Keratinocyte (primary cell): Measurements from ENCODE around the gene HRAS. TPM values are rescaled to one million over a fixed set of nuclear protein-coding genes. Genes with fewer than 3 reads are reported as not detected.
A peak's percentile ranks its signal among the peaks of the same experiment; 100 is the strongest.

Experiments
- DNase-seq: peaks from one replicate; pipeline ENCODE4 v3.0.0-alpha.2; 2011; ENCODE audit warnings: low read depth, missing footprints, low spot score
- FAIRE-seq: peaks from 2 replicates; lab custom pipeline; 2011; peaks lifted over from hg19 to GRCh38; lab: Jason Lieb, UNC
- H2AFZ ChIP-seq: 2 replicates; pipeline ENCODE4 v1.6.0; 2012; ENCODE audit warnings: low read length, control low read depth, inconsistent platforms; ENCODE audit not compliant: control insufficient read depth
- H3K27ac ChIP-seq: 2 replicates; pipeline ENCODE4 v1.5.1; 2011; ENCODE audit warnings: low read length; ENCODE audit not compliant: control insufficient read depth, insufficient read depth
- H3K27me3 ChIP-seq: 3 replicates; pipeline ENCODE4 v1.6.0; 2011; ENCODE audit warnings: low read length; ENCODE audit not compliant: control insufficient read depth, insufficient read depth; ENCODE audit errors: extremely low read depth
- H3K36me3 ChIP-seq, 2 experiments: 2 replicates in 1 of 2; 3 replicates in 1 of 2; pipeline ENCODE4 v1.5.1; 2011; ENCODE audit warnings: low read length in 2 of 2, mild to moderate bottlenecking in 1 of 2; ENCODE audit not compliant: control insufficient read depth in 2 of 2, insufficient read depth in 2 of 2; ENCODE audit errors: extremely low read depth in 1 of 2
- H3K4me1 ChIP-seq: 3 replicates; pipeline ENCODE4 v1.5.1; 2011; ENCODE audit warnings: low read length; ENCODE audit not compliant: control insufficient read depth, insufficient read depth; ENCODE audit errors: extremely low read depth
- H3K4me2 ChIP-seq: 3 replicates; pipeline ENCODE4 v1.6.0; 2011; ENCODE audit warnings: low read depth, low read length; ENCODE audit not compliant: control insufficient read depth, insufficient read depth; ENCODE audit errors: extremely low read depth
- H3K4me3 ChIP-seq, 3 experiments: fragments of 200-600 bp in 1 of 3; sonication (generic) in 1 of 3; 2 replicates in 2 of 3; 3 replicates in 1 of 3; pipeline ENCODE4 v1.5.1; 2011 to 2016; ENCODE audit warnings: low read length in 3 of 3, mild to moderate bottlenecking in 3 of 3, control low read depth in 2 of 3, inconsistent platforms in 1 of 3, low read depth in 1 of 3, mixed read lengths in 1 of 3, mixed run types in 1 of 3, moderate library complexity in 1 of 3; ENCODE audit not compliant: control insufficient read depth in 2 of 3, insufficient read depth in 2 of 3; ENCODE audit errors: extremely low read depth in 1 of 3
- H3K79me2 ChIP-seq: 2 replicates; pipeline ENCODE4 v1.6.0; 2012; ENCODE audit warnings: low read length; ENCODE audit not compliant: control insufficient read depth, insufficient read depth
- H3K9ac ChIP-seq: 3 replicates; pipeline ENCODE4 v1.6.0; 2011; ENCODE audit warnings: low read length; ENCODE audit not compliant: control insufficient read depth, insufficient read depth; ENCODE audit errors: extremely low read depth
- H3K9me1 ChIP-seq: 3 replicates; pipeline ENCODE4 v1.6.0; 2011; ENCODE audit warnings: low read length; ENCODE audit not compliant: control insufficient read depth, insufficient read depth; ENCODE audit errors: extremely low read depth
- H3K9me3 ChIP-seq: 2 replicates; pipeline ENCODE4 v1.5.1; 2012; ENCODE audit warnings: low read depth, low read length; ENCODE audit not compliant: control insufficient read depth
- H4K20me1 ChIP-seq: 3 replicates; pipeline ENCODE4 v1.6.0; 2011; ENCODE audit warnings: low read length; ENCODE audit not compliant: control insufficient read depth, insufficient read depth; ENCODE audit errors: extremely low read depth
- EZH2 ChIP-seq: IDR thresholded peaks from one replicate; pipeline ENCODE4 v1.6.1; 2012; ENCODE audit warnings: inconsistent platforms, mild to moderate bottlenecking, low read length, moderate library complexity
- dilution Hi-C: fragments of 300-500 bp; cut with MboI; formaldehyde crosslinking; loops from one replicate; pipeline ENCODE4 v1.7.0; 2020; ENCODE audit warnings: low sequenced_read_pairs; ENCODE audit not compliant: extremely low pct_ligation_motif_present
- polyA plus RNA-seq, 5 experiments: library from polyadenylated mRNA; depleted of rRNA in 3 of 5; stranded (reverse) in 3 of 5; stranded (forward) in 1 of 5; unstranded in 1 of 5; fragments of >200 nt; gene quantifications; 1 replicate in 1 of 5; 2 replicates in 3 of 5; 3 replicates in 1 of 5; pipeline versions ENCODE4 v1.2.1 to v1.2.3, GENCODE V29; 2011 to 2012; ENCODE audit warnings: missing spikeins in 2 of 5, low read depth in 1 of 5, low replicate concordance in 1 of 5
- TF ChIP-seq, protein P1 (sequence below), 3 experiments: IDR thresholded peaks in 1 of 3; conservative IDR thresholded peaks in 1 of 3; optimal IDR thresholded peaks in 1 of 3; 2 replicates in 2 of 3; 3 replicates in 1 of 3; pipeline versions ENCODE3 to v1.5.1; 2011; ENCODE audit warnings: low read length in 3 of 3, mild to moderate bottlenecking in 3 of 3, moderate library complexity in 2 of 3, control low read depth in 1 of 3, inconsistent platforms in 1 of 3; ENCODE audit not compliant: insufficient read depth in 2 of 3; ENCODE audit errors: extremely low read depth in 1 of 3

HRAS gene
- polyA plus RNA-seq, 1 donor (not counting 4 experiments of a cell fraction or from before 2014, with no cell fraction given): 112 TPM

DNA sequence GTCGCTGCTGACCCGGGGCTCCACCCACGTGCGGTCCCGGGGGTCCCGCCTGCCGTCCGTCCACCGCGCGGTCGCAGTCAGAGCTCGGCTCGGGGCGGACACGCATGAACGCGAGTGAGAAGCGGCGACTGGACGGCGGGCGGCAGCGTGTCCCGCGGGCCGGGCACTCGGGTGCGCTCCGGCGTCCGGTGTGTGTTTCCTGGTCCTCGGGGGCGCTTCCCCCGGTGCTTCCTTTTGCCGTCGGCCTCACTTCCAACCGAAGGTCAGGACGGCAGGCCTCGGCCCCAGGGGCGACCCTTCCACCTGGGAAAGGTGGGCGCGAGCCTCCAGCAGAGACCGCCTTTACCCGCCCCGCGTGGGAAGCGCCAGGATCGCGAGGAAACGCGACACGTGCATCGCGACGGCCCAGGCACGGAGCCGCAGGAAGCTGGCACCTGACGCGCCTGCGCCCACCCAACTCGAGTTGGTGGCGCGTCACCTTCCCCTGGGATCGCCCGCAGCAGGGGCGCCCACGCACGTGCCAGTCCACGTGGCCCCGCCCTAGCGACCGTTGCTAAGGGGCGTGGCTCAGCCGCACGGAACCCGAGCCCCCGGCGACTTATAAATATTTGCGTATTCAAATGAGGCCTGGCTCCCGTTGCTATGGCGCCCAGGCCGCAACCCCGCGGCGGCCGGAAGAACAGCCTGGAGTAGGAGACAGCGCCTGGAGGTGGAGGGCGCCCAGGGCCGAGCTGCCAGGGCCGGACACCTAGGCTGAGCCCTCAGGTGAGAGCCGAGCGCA, 1.7 kb upstream of the HRAS start, which contains the start of gene LRRC56:
LRRC56 (plus strand) TSS at position 687 of the 781 bp plus-strand sequence. CDS start 3,158 bp downstream, outside the sequence.
- peak within 1 kb of the TSS; percentile 20 for H3K27ac ChIP-seq
- H3K36me3 ChIP-seq: peaks cover 11 to 17% of the 10 kb centered on the region in 2 experiments
- dilution Hi-C loops: no loop called here
- TF ChIP-seq, protein P1, sequence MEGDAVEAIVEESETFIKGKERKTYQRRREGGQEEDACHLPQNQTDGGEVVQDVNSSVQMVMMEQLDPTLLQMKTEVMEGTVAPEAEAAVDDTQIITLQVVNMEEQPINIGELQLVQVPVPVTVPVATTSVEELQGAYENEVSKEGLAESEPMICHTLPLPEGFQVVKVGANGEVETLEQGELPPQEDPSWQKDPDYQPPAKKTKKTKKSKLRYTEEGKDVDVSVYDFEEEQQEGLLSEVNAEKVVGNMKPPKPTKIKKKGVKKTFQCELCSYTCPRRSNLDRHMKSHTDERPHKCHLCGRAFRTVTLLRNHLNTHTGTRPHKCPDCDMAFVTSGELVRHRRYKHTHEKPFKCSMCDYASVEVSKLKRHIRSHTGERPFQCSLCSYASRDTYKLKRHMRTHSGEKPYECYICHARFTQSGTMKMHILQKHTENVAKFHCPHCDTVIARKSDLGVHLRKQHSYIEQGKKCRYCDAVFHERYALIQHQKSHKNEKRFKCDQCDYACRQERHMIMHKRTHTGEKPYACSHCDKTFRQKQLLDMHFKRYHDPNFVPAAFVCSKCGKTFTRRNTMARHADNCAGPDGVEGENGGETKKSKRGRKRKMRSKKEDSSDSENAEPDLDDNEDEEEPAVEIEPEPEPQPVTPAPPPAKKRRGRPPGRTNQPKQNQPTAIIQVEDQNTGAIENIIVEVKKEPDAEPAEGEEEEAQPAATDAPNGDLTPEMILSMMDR (optimal IDR thresholded peaks at IDR 0.05 in 1 of 3, IDR thresholded peaks at IDR 0.05 in 1 of 3, conservative IDR thresholded peaks at IDR 0.05 in 1 of 3; ENCODE audit: extremely low read depth in 1 of 3, insufficient read depth in 2 of 3, low read length in 3 of 3): no peak
- peak; percentile 21 for TF ChIP-seq EZH2
- no peaks in the 10 kb centered on the region for H3K9me3 ChIP-seq
- H3K4me1 ChIP-seq: peaks cover 23% of the 10 kb centered on the region
- peaks cover 6% of the 10 kb centered on the region for H3K27me3 ChIP-seq
- H2AFZ ChIP-seq: peak within 1 kb of the TSS; percentile 43
- H3K9me1 ChIP-seq: no peaks in the 10 kb centered on the region
- H3K9ac ChIP-seq: peak within 1 kb of the TSS; percentile 56
- peaks cover 17% of the 10 kb centered on the region for H4K20me1 ChIP-seq
- peaks cover 26% of the 10 kb centered on the region for H3K79me2 ChIP-seq
- no peak for DNase-seq
- FAIRE-seq: no peak
- peak within 1 kb of the TSS in 2 of 3 experiments; percentile 19 to 34 for H3K4me3 ChIP-seq
- H3K4me2 ChIP-seq: peak within 1 kb of the TSS; percentile 68

DNA sequence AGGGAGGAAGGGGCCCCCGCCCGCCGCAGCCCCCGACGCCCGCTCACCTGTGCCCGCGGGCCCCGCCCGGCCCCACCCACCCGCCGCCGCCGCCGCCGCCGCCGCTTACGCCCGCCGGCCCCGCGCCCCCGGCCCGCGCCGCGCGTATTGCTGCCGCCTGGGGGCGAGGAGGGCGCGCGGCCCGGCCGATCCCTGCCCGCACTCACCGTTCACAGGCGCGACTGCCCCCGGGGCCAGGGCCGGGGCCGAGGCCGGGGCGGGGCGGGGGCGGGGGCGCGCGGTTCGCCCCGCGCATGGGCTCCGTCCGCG, 212 bp downstream of the HRAS start:
- Histone ChIP-seq H3K4me2 (no peak overlapping the region), H3K4me3 (peak overlapping the region in 2 of 3 experiments; percentile 83 to 96), H3K4me1 (peaks cover 23% of the 10 kb centered on the region), H3K27me3 (peaks cover 6% of the 10 kb centered on the region), H2AFZ (no peak overlapping the region), H3K79me2 (peaks cover 31% of the 10 kb centered on the region), H3K9me1 (no peaks in the 10 kb centered on the region), H3K27ac (peak overlapping the region; percentile 82), H4K20me1 (peaks cover 22% of the 10 kb centered on the region), H3K36me3 (peaks cover 17 to 27% of the 10 kb centered on the region in 2 experiments), H3K9me3 (no peaks in the 10 kb centered on the region), H3K9ac (peak overlapping the region; percentile 90)
- FAIRE-seq (no peak), DNase-seq (no peak)
- TF ChIP-seq, protein P1 (optimal IDR thresholded peaks at IDR 0.05 in 1 of 3, IDR thresholded peaks at IDR 0.05 in 1 of 3, conservative IDR thresholded peaks at IDR 0.05 in 1 of 3; ENCODE audit: extremely low read depth in 1 of 3, insufficient read depth in 2 of 3, low read length in 3 of 3): no peak
- no peak for TF ChIP-seq EZH2
- dilution Hi-C loops: no loop called here
